H9 (cell line): ENCODE results near the gene MIAT. TPM values are rescaled to one million over a fixed set of nuclear protein-coding genes. Genes with fewer than 3 reads are reported as not detected.

ENCODE experiments used
- DNase-seq: peaks from one replicate; pipeline ENCODE4 v3.0.0-alpha.2; 2017
- H2AFZ ChIP-seq: one replicate; pipeline ENCODE4 v1.6.1; 2013; ENCODE audit warnings: mild to moderate bottlenecking, low read length, control low read depth, moderate library complexity
- H2AK5ac ChIP-seq: 2 replicates; pipeline ENCODE4 v1.6.1; 2013; ENCODE audit warnings: low read length, control low read depth, mixed read lengths; ENCODE audit not compliant: insufficient read length
- H2BK120ac ChIP-seq: one replicate; pipeline ENCODE4 v1.6.1; 2013; ENCODE audit warnings: low read depth, mild to moderate bottlenecking, low read length, control low read depth, inconsistent platforms; ENCODE audit not compliant: poor library complexity, severe bottlenecking
- H2BK12ac ChIP-seq: 2 replicates; pipeline ENCODE4 v1.6.1; 2013; ENCODE audit warnings: low read length, control low read depth, mixed read lengths, low read depth; ENCODE audit not compliant: insufficient read length
- H2BK15ac ChIP-seq: 2 replicates; pipeline ENCODE4 v1.6.1; 2013; ENCODE audit warnings: low read depth, low read length, control low read depth
- H2BK20ac ChIP-seq: one replicate; pipeline ENCODE4 v1.6.1; 2013; ENCODE audit warnings: low read depth, mild to moderate bottlenecking, low read length, control low read depth, inconsistent platforms; ENCODE audit not compliant: poor library complexity, severe bottlenecking
- H2BK5ac ChIP-seq: 2 replicates; pipeline ENCODE4 v1.6.1; 2013; ENCODE audit warnings: low read length, control low read depth, mixed read lengths; ENCODE audit not compliant: insufficient read length
- H3K14ac ChIP-seq: 2 replicates; pipeline ENCODE4 v1.6.1; 2013; ENCODE audit warnings: low read length, control low read depth; ENCODE audit not compliant: insufficient read depth
- H3K18ac ChIP-seq: 2 replicates; pipeline ENCODE4 v1.6.1; 2013; ENCODE audit warnings: low read depth, mild to moderate bottlenecking, mixed read lengths, low read length, control low read depth; ENCODE audit not compliant: insufficient read length
- H3K23ac ChIP-seq: 2 replicates; pipeline ENCODE4 v1.6.1; 2013; ENCODE audit warnings: low read length, control low read depth, mixed read lengths, low read depth; ENCODE audit not compliant: insufficient read length
- H3K23me2 ChIP-seq: 2 replicates; pipeline ENCODE4 v1.6.1; 2013; ENCODE audit warnings: low read depth, mild to moderate bottlenecking, mixed read lengths, low read length, control low read depth; ENCODE audit not compliant: insufficient read length, poor library complexity, severe bottlenecking
- H3K27ac ChIP-seq: 2 replicates; pipeline ENCODE4 v1.5.1; 2013; ENCODE audit warnings: low read length, control low read depth, mixed read lengths, low read depth; ENCODE audit not compliant: insufficient read length
- H3K27me3 ChIP-seq: 2 replicates; pipeline ENCODE4 v1.6.1; 2013; ENCODE audit warnings: low read length, control low read depth, inconsistent platforms; ENCODE audit not compliant: insufficient read depth
- H3K4ac ChIP-seq: 2 replicates; pipeline ENCODE4 v1.6.1; 2013; ENCODE audit warnings: low read depth, mild to moderate bottlenecking, control low read depth, inconsistent platforms, low read length, moderate library complexity
- H3K4me1 ChIP-seq: 2 replicates; pipeline ENCODE4 v1.6.1; 2013; ENCODE audit warnings: low read length, control low read depth, inconsistent platforms; ENCODE audit not compliant: insufficient read depth
- H3K4me2 ChIP-seq: 2 replicates; pipeline ENCODE4 v1.6.1; 2013; ENCODE audit warnings: low read length, control low read depth, mixed read lengths; ENCODE audit not compliant: insufficient read length, insufficient read depth
- H3K56ac ChIP-seq: 2 replicates; pipeline ENCODE4 v1.6.1; 2013; ENCODE audit warnings: low read depth, mild to moderate bottlenecking, mixed read lengths, low read length, control low read depth; ENCODE audit not compliant: insufficient read length
- H3K79me1 ChIP-seq: 2 replicates; pipeline ENCODE4 v1.6.1; 2013; ENCODE audit warnings: low read depth, mild to moderate bottlenecking, moderate library complexity, low read length, control low read depth, inconsistent platforms; ENCODE audit not compliant: insufficient read depth, poor library complexity, severe bottlenecking
- H3K79me2 ChIP-seq: 2 replicates; pipeline ENCODE4 v1.6.1; 2013; ENCODE audit warnings: low read length, control low read depth, inconsistent platforms; ENCODE audit not compliant: insufficient read depth
- H3K9ac ChIP-seq: 2 replicates; pipeline ENCODE4 v1.6.1; 2013; ENCODE audit warnings: low read length, control low read depth, mixed read lengths; ENCODE audit not compliant: insufficient read length; ENCODE audit errors: extremely low read depth
- H3K9me3 ChIP-seq: one replicate; pipeline ENCODE4 v1.6.1; 2013; ENCODE audit warnings: low read depth, low read length, inconsistent platforms; ENCODE audit not compliant: control insufficient read depth
- H3T11ph ChIP-seq: one replicate; pipeline ENCODE4 v1.6.1; 2013; ENCODE audit warnings: mild to moderate bottlenecking, low read length, control low read depth, inconsistent platforms
- H4K20me1 ChIP-seq: one replicate; pipeline ENCODE4 v1.6.1; 2013; ENCODE audit not compliant: control insufficient read depth, insufficient read length, insufficient read depth
- H4K5ac ChIP-seq: 2 replicates; pipeline ENCODE4 v1.6.1; 2013; ENCODE audit warnings: low read depth, mild to moderate bottlenecking, mixed read lengths, low read length, control low read depth; ENCODE audit not compliant: insufficient read length
- H4K8ac ChIP-seq: replicated peaks from 2 replicates; pipeline ENCODE4 v1.6.1; 2013; ENCODE audit warnings: low read length, control low read depth, mixed read lengths, low read depth; ENCODE audit not compliant: insufficient read length
- H4K91ac ChIP-seq: 2 replicates; pipeline ENCODE4 v1.6.1; 2013; ENCODE audit warnings: low read depth, mild to moderate bottlenecking, moderate library complexity, mixed read lengths, low read length, control low read depth; ENCODE audit not compliant: insufficient read length
- H3K27ac Mint-ChIP-seq, 3 experiments: 2 replicates in 2 of 3; 3 replicates in 1 of 3; pipeline ENCODE4 v1.8.0; 2020 to 2021; ENCODE audit warnings: mixed read lengths in 3 of 3, mild to moderate bottlenecking in 1 of 3, moderate library complexity in 1 of 3
- H3K27me3 Mint-ChIP-seq: 2 replicates; pipeline ENCODE4 v1.8.0; 2021; ENCODE audit warnings: low read depth, mild to moderate bottlenecking, moderate library complexity, mixed read lengths
- H3K36me3 Mint-ChIP-seq, 3 experiments: 2 replicates in 2 of 3; 3 replicates in 1 of 3; pipeline ENCODE4 v1.8.0; 2020 to 2021; ENCODE audit warnings: low read depth in 3 of 3, mixed read lengths in 3 of 3; ENCODE audit not compliant: insufficient read depth in 1 of 3
- H3K4me1 Mint-ChIP-seq, 2 experiments: 2 replicates each; pipeline ENCODE4 v1.8.0; 2020; ENCODE audit warnings: mixed read lengths in 2 of 2
- H3K4me3 Mint-ChIP-seq, 2 experiments: 2 replicates in 1 of 2; 3 replicates in 1 of 2; pipeline ENCODE4 v1.8.0; 2020 to 2021; ENCODE audit warnings: mild to moderate bottlenecking in 2 of 2, mixed read lengths in 2 of 2, moderate library complexity in 1 of 2
- H3K9me3 Mint-ChIP-seq, 2 experiments: 2 replicates in 1 of 2; 3 replicates in 1 of 2; pipeline ENCODE4 v1.8.0; 2020; ENCODE audit warnings: mild to moderate bottlenecking in 2 of 2, mixed read lengths in 2 of 2, moderate library complexity in 1 of 2
- WGBS: extraction: QIAGEN DNeasy Blood & Tissue Kit; methylation state at CpG from one replicate; pipeline ENCODE4 v1.1.7; 2013; ENCODE audit warnings: missing lambda C conversion rate, low lambda C conversion rate, mixed read lengths; ENCODE audit not compliant: insufficient read length; ENCODE audit errors: extremely low coverage; 5-methylcytosine and 5-hydroxymethylcytosine counted together
- total RNA-seq: library from RNA; stranded (reverse); gene quantifications from 2 replicates; pipeline ENCODE4 v1.2.1, GENCODE V29; 2021
- TF ChIP-seq, protein P1 (sequence below): fragments of 200-600 bp; sonication (generic); conservative IDR thresholded peaks from 3 replicates; pipeline ENCODE4 v1.8.0; 2021; ENCODE audit warnings: antibody characterized with exemption, mild to moderate bottlenecking

MIAT gene
- total RNA-seq, 1 experiment from 2014 or later: 85.6 TPM

DNA sequence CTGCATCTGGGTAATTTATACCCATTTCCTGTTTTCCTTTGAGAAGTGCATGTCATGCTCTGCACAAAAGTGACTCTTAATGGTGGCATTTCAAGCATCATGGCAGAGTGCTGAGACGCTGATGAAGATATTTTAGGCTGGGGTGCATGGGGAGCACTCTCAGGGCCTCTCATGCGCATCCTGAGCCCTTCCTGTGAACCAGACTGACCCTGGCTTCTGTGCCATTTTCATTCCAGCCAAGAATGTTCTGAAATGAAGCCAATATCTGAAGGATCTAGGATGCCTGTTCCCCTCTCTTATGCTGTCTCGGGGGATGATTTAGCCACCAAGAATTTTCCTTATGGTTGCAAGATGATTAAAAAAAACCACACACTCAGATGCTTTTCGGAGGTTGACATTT lies 61.5 kb downstream of the MIAT start:
- H4K8ac ChIP-seq: no peak overlapping the region
- TF ChIP-seq, protein P1, sequence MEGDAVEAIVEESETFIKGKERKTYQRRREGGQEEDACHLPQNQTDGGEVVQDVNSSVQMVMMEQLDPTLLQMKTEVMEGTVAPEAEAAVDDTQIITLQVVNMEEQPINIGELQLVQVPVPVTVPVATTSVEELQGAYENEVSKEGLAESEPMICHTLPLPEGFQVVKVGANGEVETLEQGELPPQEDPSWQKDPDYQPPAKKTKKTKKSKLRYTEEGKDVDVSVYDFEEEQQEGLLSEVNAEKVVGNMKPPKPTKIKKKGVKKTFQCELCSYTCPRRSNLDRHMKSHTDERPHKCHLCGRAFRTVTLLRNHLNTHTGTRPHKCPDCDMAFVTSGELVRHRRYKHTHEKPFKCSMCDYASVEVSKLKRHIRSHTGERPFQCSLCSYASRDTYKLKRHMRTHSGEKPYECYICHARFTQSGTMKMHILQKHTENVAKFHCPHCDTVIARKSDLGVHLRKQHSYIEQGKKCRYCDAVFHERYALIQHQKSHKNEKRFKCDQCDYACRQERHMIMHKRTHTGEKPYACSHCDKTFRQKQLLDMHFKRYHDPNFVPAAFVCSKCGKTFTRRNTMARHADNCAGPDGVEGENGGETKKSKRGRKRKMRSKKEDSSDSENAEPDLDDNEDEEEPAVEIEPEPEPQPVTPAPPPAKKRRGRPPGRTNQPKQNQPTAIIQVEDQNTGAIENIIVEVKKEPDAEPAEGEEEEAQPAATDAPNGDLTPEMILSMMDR: no peak
- H3T11ph ChIP-seq: no peak overlapping the region
- H3K4ac ChIP-seq: no peak overlapping the region
- no peak for DNase-seq
- no peak overlapping the region for H4K5ac ChIP-seq
- H3K14ac ChIP-seq: no peak overlapping the region
- Mint-ChIP-seq H3K36me3 (no peaks in the 10 kb centered on the region), H3K9me3 (no peaks in the 10 kb centered on the region), H3K27ac (no peak overlapping the region), H3K27me3 (no peaks in the 10 kb centered on the region; the same call in 1 of the 2 replicates), H3K4me3 (no peak overlapping the region), H3K4me1 (peaks cover 7 to 14% of the 10 kb centered on the region in 2 experiments; a peak in 3 of 4 replicates)
- H3K23me2 ChIP-seq: no peaks in the 10 kb centered on the region
- no peak overlapping the region for H3K4me2 ChIP-seq
- no peaks in the 10 kb centered on the region for H3K27me3 ChIP-seq
- H3K27ac ChIP-seq: no peak overlapping the region
- no peak overlapping the region for H4K91ac ChIP-seq
- H2AFZ ChIP-seq: no peak overlapping the region
- H2BK12ac ChIP-seq: no peak overlapping the region
- H3K79me1 ChIP-seq: no peaks in the 10 kb centered on the region
- H3K9ac ChIP-seq: no peak overlapping the region
- no peaks in the 10 kb centered on the region; the same call in 1 of the 2 replicates for H3K4me1 ChIP-seq
- no peak overlapping the region for H2BK20ac ChIP-seq
- H2BK5ac ChIP-seq: no peak overlapping the region
- no peak overlapping the region for H3K23ac ChIP-seq
- no peaks in the 10 kb centered on the region for H4K20me1 ChIP-seq
- no CpG with 5 or more reads among the region's 4 CpGs for WGBS
- H2AK5ac ChIP-seq: no peak overlapping the region
- no peaks in the 10 kb centered on the region for H3K79me2 ChIP-seq
- no peak overlapping the region for H3K56ac ChIP-seq
- H2BK120ac ChIP-seq: no peak overlapping the region
- H3K9me3 ChIP-seq: no peaks in the 10 kb centered on the region
- H3K18ac ChIP-seq: no peak overlapping the region
- no peak overlapping the region for H2BK15ac ChIP-seq
